HG02884 (cell line): ENCODE results near the gene NEGR1.

Source experiments
- ATAC-seq: cut with Tn5 transposase; IDR thresholded peaks from one replicate; pipeline ENCODE4 v1.9.1; 2021; ENCODE audit warnings: mild to moderate bottlenecking, moderate library complexity; ENCODE audit not compliant: unreplicated experiment

NEGR1 gene

GRCh38 chr1:72235062-72235461, 47.3 kb downstream of the NEGR1 start:
- ATAC-seq, result no peak

- no peak for ATAC-seq
These were observed 51.6 kb downstream of the NEGR1 start for GRCh38 chr1:72230746-72231145.

- no peak for ATAC-seq
These were observed 52.4 kb downstream of the NEGR1 start for GRCh38 chr1:72229893-72230292.

GRCh38 chr1:72227667-72228066, 54.7 kb downstream of the NEGR1 start:
- no peak for ATAC-seq

- no peak for ATAC-seq
These were observed 57.8 kb downstream of the NEGR1 start for GRCh38 chr1:72224506-72224905.

GRCh38 chr1:72221811-72222210, 60.5 kb downstream of the NEGR1 start:
- no peak for ATAC-seq

- no peak for ATAC-seq
These were observed 64.1 kb downstream of the NEGR1 start for GRCh38 chr1:72218141-72218739.

- ATAC-seq, result no peak
These were observed 75.3 kb downstream of the NEGR1 start for GRCh38 chr1:72207059-72207458.

- ATAC-seq, result no peak
These were observed 79.6 kb downstream of the NEGR1 start for GRCh38 chr1:72202761-72203160.

- no peak for ATAC-seq
These were observed 84.6 kb downstream of the NEGR1 start for GRCh38 chr1:72197786-72198185.

- ATAC-seq, result no peak
These were observed 95.5 kb downstream of the NEGR1 start for GRCh38 chr1:72186733-72187307.

GRCh38 chr1:72184099-72184701, 98.1 kb downstream of the NEGR1 start:
- no peak for ATAC-seq

GRCh38 chr1:72182859-72183258, 99.5 kb downstream of the NEGR1 start:
- ATAC-seq, result no peak

GRCh38 chr1:72178266-72178665, 104.1 kb downstream of the NEGR1 start:
- ATAC-seq, result no peak

- ATAC-seq, result no peak
These were observed 104.6 kb downstream of the NEGR1 start for GRCh38 chr1:72177711-72178110.

- ATAC-seq, result no peak
These were observed 112.1 kb downstream of the NEGR1 start for GRCh38 chr1:72170246-72170645.

- no peak for ATAC-seq
These were observed 115.9 kb downstream of the NEGR1 start for GRCh38 chr1:72166426-72166825.

- no peak for ATAC-seq
These were observed 131.8 kb downstream of the NEGR1 start for GRCh38 chr1:72150508-72150907.

- ATAC-seq, result no peak
These were observed 140.5 kb downstream of the NEGR1 start for GRCh38 chr1:72141875-72142274.

GRCh38 chr1:72140222-72140621, 142.1 kb downstream of the NEGR1 start:
- ATAC-seq, result no peak

GRCh38 chr1:72137656-72138055, 144.7 kb downstream of the NEGR1 start:
- no peak for ATAC-seq

GRCh38 chr1:72129869-72130268, 152.5 kb downstream of the NEGR1 start:
- ATAC-seq, result no peak
